K562 (cell line): ENCODE data around the gene FCHSD1. TPM values are rescaled to one million over a fixed set of nuclear protein-coding genes. Genes with fewer than 3 reads are reported as not detected.
A peak's percentile ranks its signal among the peaks of the same experiment; 100 is the strongest.

Source experiments
- AFF4 ChIP-seq: sonication (generic); formaldehyde crosslinking; IDR thresholded peaks from 2 replicates; pipeline ENCODE4 v1.8.0; 2023; ENCODE audit warnings: mild to moderate bottlenecking, missing genetic modification reagents
- ARHGAP35 ChIP-seq: fragments of 450-650 bp; IDR thresholded peaks from 2 replicates; pipeline ENCODE4 v1.6.1; 2018; ENCODE audit not compliant: partially characterized antibody
- CAMTA2 ChIP-seq: fragments of 250-450 bp; sonication (Bioruptor Pico); conservative IDR thresholded peaks from 2 replicates; pipeline ENCODE4 v1.5.1; 2022
- MECOM ChIP-seq: fragments of 250-450 bp; sonication (Bioruptor Pico); IDR thresholded peaks from 2 replicates; pipeline ENCODE4 v1.8.0; 2022; ENCODE audit warnings: inconsistent platforms
- NR4A1 ChIP-seq, 2 experiments: fragments of 250-450 bp in 1 of 2; fragments of 450-650 bp in 1 of 2; sonication (Bioruptor Pico) in 1 of 2; IDR thresholded peaks; 2 replicates each; pipeline versions ENCODE4 v1.4.0 to v1.6.1; 2016 to 2020; ENCODE audit warnings: mild to moderate bottlenecking in 2 of 2, missing compliant biosample characterization in 1 of 2, missing genetic modification characterization in 1 of 2, moderate library complexity in 1 of 2
- RBM15 ChIP-seq: fragments of 200-400 bp; formaldehyde crosslinking; IDR thresholded peaks from 2 replicates; pipeline ENCODE4 v1.6.1; 2018; ENCODE audit warnings: mild to moderate bottlenecking, low read length, moderate library complexity; ENCODE audit not compliant: insufficient read depth
- SP2 ChIP-seq: IDR thresholded peaks from 2 replicates; pipeline ENCODE4 v1.6.1; 2011; ENCODE audit warnings: mild to moderate bottlenecking, low read depth, low read length, moderate library complexity; ENCODE audit not compliant: poor library complexity, severe bottlenecking; ENCODE audit errors: extremely low read depth
- TCF7L2 ChIP-seq: fragments of 150-350 bp; IDR thresholded peaks from 2 replicates; pipeline ENCODE4 v1.6.1; 2016; ENCODE audit warnings: low read depth, mild to moderate bottlenecking, low read length, moderate library complexity
- ZNF3 ChIP-seq: fragments of 250-450 bp; sonication (Bioruptor Pico); IDR thresholded peaks from 2 replicates; pipeline ENCODE4 v1.5.0; 2021; ENCODE audit warnings: mild to moderate bottlenecking, moderate library complexity
- ZNF318 ChIP-seq, 2 experiments: fragments of 450-650 bp; IDR thresholded peaks; 2 replicates each; pipeline ENCODE4 v1.6.1; 2016; ENCODE audit warnings: mild to moderate bottlenecking in 2 of 2, borderline replicate concordance in 1 of 2, low read depth in 1 of 2, moderate library complexity in 1 of 2
- ZNF699 ChIP-seq: fragments of 250-450 bp; sonication (Bioruptor Pico); IDR thresholded peaks from 2 replicates; pipeline ENCODE4 v1.8.0; 2021; ENCODE audit warnings: mild to moderate bottlenecking, moderate library complexity; ENCODE audit not compliant: insufficient replicate concordance
- ZNF707 ChIP-seq: fragments of 250-450 bp; sonication (Bioruptor Pico); conservative IDR thresholded peaks from 2 replicates; pipeline ENCODE4 v1.8.0; 2022; ENCODE audit warnings: inconsistent platforms, mild to moderate bottlenecking, moderate library complexity
- polyA plus RNA-seq, 8 experiments: library from polyadenylated mRNA; depleted of rRNA in 4 of 8; stranded (reverse) in 5 of 8; unstranded in 3 of 8; fragments of >200 nt; fragmentation: Nextera tagmentation in 2 of 8; fragmentation: Illumina TruSeq in 1 of 8; extraction: Ambion mirVana in 2 of 8; extraction: Trizol in 1 of 8; gene quantifications; 2 replicates each; pipeline versions ENCODE4 v1.2.1 to v1.2.3, GENCODE V29; 2011 to 2014; ENCODE audit warnings: inconsistent platforms in 1 of 8, missing spikeins in 1 of 8
- total RNA-seq, 7 experiments: library from RNA; depleted of rRNA in 6 of 7; stranded (reverse); fragments of >200 nt in 6 of 7; fragmentation: Illumina TruSeq in 2 of 7; extraction: Trizol in 2 of 7; gene quantifications; 2 replicates each; pipeline versions ENCODE4 v1.2.1 to v1.2.3, GENCODE V29; 2011 to 2021; ENCODE audit warnings: low replicate concordance in 1 of 7
- TF ChIP-seq, protein P1 (sequence below): fragments of 450-650 bp; IDR thresholded peaks from 2 replicates; pipeline ENCODE4 v1.6.1; 2016

Gene FCHSD1
- total and polyA plus RNA-seq, 9 of the 15 experiments (the other 6 are each of a cell fraction or from before 2014, with no cell fraction given), result 0.35 to 37.5 (median 13.6) TPM

GRCh38 chr5:141605523-141606277, 45.5 kb downstream of the FCHSD1 start (continued):
- TF ChIP-seq AFF4 (CRISPR knock-in tag) (no peak), TCF7L2 (no peak), RBM15 (no peak), ZNF707 (CRISPR knock-in tag) (no peak), NR4A1 (CRISPR knock-in tag; IDR thresholded peaks at IDR 0.05) (no peak), NR4A1 (tag; IDR thresholded peaks at IDR 0.05) (peak; percentile 59; the same call in 1 of the 2 replicates), CAMTA2 (CRISPR knock-in tag) (no peak), MECOM (CRISPR knock-in tag) (no peak), ZNF3 (CRISPR knock-in tag) (no peak), ZNF699 (CRISPR knock-in tag) (no peak), SP2 (no peak), ZNF318 (IDR thresholded peaks at IDR 0.05; ENCODE audit: borderline replicate concordance in 1 of 2, low read depth in 1 of 2) (no peak; a peak in 1 of 4 replicates), ARHGAP35 (no peak)
- TF ChIP-seq, protein P1, sequence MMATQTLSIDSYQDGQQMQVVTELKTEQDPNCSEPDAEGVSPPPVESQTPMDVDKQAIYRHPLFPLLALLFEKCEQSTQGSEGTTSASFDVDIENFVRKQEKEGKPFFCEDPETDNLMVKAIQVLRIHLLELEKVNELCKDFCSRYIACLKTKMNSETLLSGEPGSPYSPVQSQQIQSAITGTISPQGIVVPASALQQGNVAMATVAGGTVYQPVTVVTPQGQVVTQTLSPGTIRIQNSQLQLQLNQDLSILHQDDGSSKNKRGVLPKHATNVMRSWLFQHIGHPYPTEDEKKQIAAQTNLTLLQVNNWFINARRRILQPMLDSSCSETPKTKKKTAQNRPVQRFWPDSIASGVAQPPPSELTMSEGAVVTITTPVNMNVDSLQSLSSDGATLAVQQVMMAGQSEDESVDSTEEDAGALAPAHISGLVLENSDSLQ, result peak; percentile 72
